ENCODE data around the gene PARP9.

PARP9 gene

GRCh38 chr3:122606330-122606729 is 42.2 kb upstream of the PARP9 start:
- TF ChIP-seq POLR2AphosphoS5 (IDR thresholded peaks at IDR 0.05; ENCODE audit: low read depth) (no peak), SPI1 (IDR thresholded peaks at IDR 0.05; ENCODE audit: borderline replicate concordance, low read depth) (no peak), GABPA (IDR thresholded peaks at IDR 0.05; ENCODE audit: low read depth) (no peak), CTCF (IDR thresholded peaks at IDR 0.05; ENCODE audit: insufficient read depth, low read length) (no peak)
- TF ChIP-seq, protein P1, sequence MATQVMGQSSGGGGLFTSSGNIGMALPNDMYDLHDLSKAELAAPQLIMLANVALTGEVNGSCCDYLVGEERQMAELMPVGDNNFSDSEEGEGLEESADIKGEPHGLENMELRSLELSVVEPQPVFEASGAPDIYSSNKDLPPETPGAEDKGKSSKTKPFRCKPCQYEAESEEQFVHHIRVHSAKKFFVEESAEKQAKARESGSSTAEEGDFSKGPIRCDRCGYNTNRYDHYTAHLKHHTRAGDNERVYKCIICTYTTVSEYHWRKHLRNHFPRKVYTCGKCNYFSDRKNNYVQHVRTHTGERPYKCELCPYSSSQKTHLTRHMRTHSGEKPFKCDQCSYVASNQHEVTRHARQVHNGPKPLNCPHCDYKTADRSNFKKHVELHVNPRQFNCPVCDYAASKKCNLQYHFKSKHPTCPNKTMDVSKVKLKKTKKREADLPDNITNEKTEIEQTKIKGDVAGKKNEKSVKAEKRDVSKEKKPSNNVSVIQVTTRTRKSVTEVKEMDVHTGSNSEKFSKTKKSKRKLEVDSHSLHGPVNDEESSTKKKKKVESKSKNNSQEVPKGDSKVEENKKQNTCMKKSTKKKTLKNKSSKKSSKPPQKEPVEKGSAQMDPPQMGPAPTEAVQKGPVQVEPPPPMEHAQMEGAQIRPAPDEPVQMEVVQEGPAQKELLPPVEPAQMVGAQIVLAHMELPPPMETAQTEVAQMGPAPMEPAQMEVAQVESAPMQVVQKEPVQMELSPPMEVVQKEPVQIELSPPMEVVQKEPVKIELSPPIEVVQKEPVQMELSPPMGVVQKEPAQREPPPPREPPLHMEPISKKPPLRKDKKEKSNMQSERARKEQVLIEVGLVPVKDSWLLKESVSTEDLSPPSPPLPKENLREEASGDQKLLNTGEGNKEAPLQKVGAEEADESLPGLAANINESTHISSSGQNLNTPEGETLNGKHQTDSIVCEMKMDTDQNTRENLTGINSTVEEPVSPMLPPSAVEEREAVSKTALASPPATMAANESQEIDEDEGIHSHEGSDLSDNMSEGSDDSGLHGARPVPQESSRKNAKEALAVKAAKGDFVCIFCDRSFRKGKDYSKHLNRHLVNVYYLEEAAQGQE (IDR thresholded peaks at IDR 0.05; ENCODE audit: insufficient replicate concordance, low read depth) = no peak
- H3K27ac ChIP-seq (replicated peaks) = no peak overlapping the region
- no peaks in the 10 kb centered on the region for H3K27me3 ChIP-seq (ENCODE audit: insufficient read depth, poor library complexity, severe bottlenecking)
- no peak for DNase-seq (ENCODE audit: low read depth in 1 of 2, low spot score in 1 of 2)
- H3K4me3 ChIP-seq (replicated peaks; ENCODE audit: insufficient read depth, low read length) = no peak overlapping the region

- no peak overlapping the region for H3K4me3 ChIP-seq (replicated peaks; ENCODE audit: insufficient read depth, low read length)
- no peaks in the 10 kb centered on the region for H3K27me3 ChIP-seq (ENCODE audit: insufficient read depth, poor library complexity, severe bottlenecking)
- TF ChIP-seq, protein P1 (IDR thresholded peaks at IDR 0.05; ENCODE audit: insufficient replicate concordance, low read depth) = no peak
- TF ChIP-seq POLR2AphosphoS5 (IDR thresholded peaks at IDR 0.05; ENCODE audit: low read depth) = no peak
- TF ChIP-seq CTCF (IDR thresholded peaks at IDR 0.05; ENCODE audit: insufficient read depth, low read length) = no peak
- no peak for TF ChIP-seq GABPA (IDR thresholded peaks at IDR 0.05; ENCODE audit: low read depth)
- TF ChIP-seq SPI1 (IDR thresholded peaks at IDR 0.05; ENCODE audit: borderline replicate concordance, low read depth) = no peak
- no peak for DNase-seq (ENCODE audit: low read depth in 1 of 2, low spot score in 1 of 2)
- no peak overlapping the region for H3K27ac ChIP-seq (replicated peaks)
Observed at GRCh38 chr3:122603056-122603455, 39.0 kb upstream of the PARP9 start.

GRCh38 chr3:122602011-122602710 is 38.1 kb upstream of the PARP9 start:
- DNase-seq (ENCODE audit: low read depth in 1 of 2, low spot score in 1 of 2) = no peak
- Histone ChIP-seq H3K4me3 (replicated peaks; ENCODE audit: insufficient read depth, low read length) (no peak overlapping the region), H3K27me3 (ENCODE audit: insufficient read depth, poor library complexity, severe bottlenecking) (no peaks in the 10 kb centered on the region), H3K27ac (replicated peaks) (no peak overlapping the region)
- no peak for TF ChIP-seq SPI1 (IDR thresholded peaks at IDR 0.05; ENCODE audit: borderline replicate concordance, low read depth)
- no peak for TF ChIP-seq GABPA (IDR thresholded peaks at IDR 0.05; ENCODE audit: low read depth)
- no peak for TF ChIP-seq CTCF (IDR thresholded peaks at IDR 0.05; ENCODE audit: insufficient read depth, low read length)

- no peak overlapping the region for H3K4me3 ChIP-seq (replicated peaks; ENCODE audit: insufficient read depth, low read length)
- H3K27ac ChIP-seq (replicated peaks) = no peak overlapping the region
- DNase-seq (ENCODE audit: low read depth in 1 of 2, low spot score in 1 of 2) = no peak
Observed at GRCh38 chr3:122598556-122598955, 34.5 kb upstream of the PARP9 start.

More at GRCh38 chr3:122598556-122598955, 34.5 kb upstream of the PARP9 start:
- TF ChIP-seq, protein P1 (IDR thresholded peaks at IDR 0.05; ENCODE audit: insufficient replicate concordance, low read depth) = no peak
- no peak for TF ChIP-seq SPI1 (IDR thresholded peaks at IDR 0.05; ENCODE audit: borderline replicate concordance, low read depth)
- no peak for TF ChIP-seq POLR2AphosphoS5 (IDR thresholded peaks at IDR 0.05; ENCODE audit: low read depth)
- TF ChIP-seq CTCF (IDR thresholded peaks at IDR 0.05; ENCODE audit: insufficient read depth, low read length) = no peak
- no peak for TF ChIP-seq GABPA (IDR thresholded peaks at IDR 0.05; ENCODE audit: low read depth)
- H3K27me3 ChIP-seq (ENCODE audit: insufficient read depth, poor library complexity, severe bottlenecking) = no peaks in the 10 kb centered on the region
